Breast epithelium (tissue), 3 donors: ENCODE measurements around the gene RAVER2.

Source experiments
- CTCF ChIP-seq, 3 donors: fragments of 450-650 bp; IDR thresholded peaks; one replicate each; pipeline ENCODE4 v1.5.1; 2016 to 2017; ENCODE audit warnings: antibody characterized with exemption in 3 of 3, mild to moderate bottlenecking in 3 of 3, moderate library complexity in 3 of 3
- POLR2A ChIP-seq: fragments of 450-650 bp; IDR thresholded peaks from one replicate; pipeline ENCODE4 v1.6.1; 2016; ENCODE audit warnings: antibody characterized with exemption, mild to moderate bottlenecking, moderate library complexity

- no peak for TF ChIP-seq CTCF (IDR thresholded peaks at IDR 0.05)
- no peak for TF ChIP-seq POLR2A
These were observed 65.1 kb downstream of the RAVER2 start for GRCh38 chr1:64810001-64810400.
